ENCODE results near the gene UNC13A.

GRCh38 chr19:17601683-17602082, 86.5 kb downstream of the UNC13A start:
- TF ChIP-seq CTCF (IDR thresholded peaks at IDR 0.05) (no peak), POLR2A (IDR thresholded peaks at IDR 0.05) (no peak)
